Activated B cell treated with CpG ODN at 0.5 μM for 24 hours (primary cell): ENCODE results near the gene HDAC4. TPM values are rescaled to one million over a fixed set of nuclear protein-coding genes. Genes with fewer than 3 reads are reported as not detected.

ENCODE experiments used
- ATAC-seq: fragments of 200-7000 bp; cut with Tn5 transposase; one replicate; pipeline ENCODE4 v1.10.0; 2021; ENCODE audit warnings: low read depth, mild to moderate bottlenecking, moderate library complexity
- CTCF ChIA-PET: fragments of 350-600 bp; sonication (Branson Sonifier 250); formaldehyde crosslinking; loops from one replicate; lab custom pipeline; 2021; ENCODE audit warnings: antibody characterized with exemption; lab: Charles Lee
- POLR2A ChIA-PET: fragments of 350-600 bp; sonication (Branson Sonifier 250); formaldehyde crosslinking; loops from one replicate; lab custom pipeline; 2021; ENCODE audit warnings: antibody characterized with exemption; lab: Charles Lee
- DNase-seq: peaks from one replicate; pipeline ENCODE4 v3.0.0; 2022
- H3K27ac Mint-ChIP-seq: one replicate; pipeline ENCODE4 v1.8.0; 2020; ENCODE audit warnings: mixed read lengths
- H3K27me3 Mint-ChIP-seq: one replicate; pipeline ENCODE4 v1.8.0; 2021; ENCODE audit warnings: mixed read lengths
- H3K36me3 Mint-ChIP-seq: one replicate; pipeline ENCODE4 v1.8.0; 2021; ENCODE audit warnings: low read depth, mixed read lengths
- H3K4me1 Mint-ChIP-seq: one replicate; pipeline ENCODE4 v1.8.0; 2021; ENCODE audit warnings: mixed read lengths
- H3K4me3 Mint-ChIP-seq: one replicate; pipeline ENCODE4 v1.8.0; 2020; ENCODE audit warnings: mild to moderate bottlenecking, mixed read lengths
- H3K9me3 Mint-ChIP-seq: one replicate; pipeline ENCODE4 v1.8.0; 2020; ENCODE audit warnings: mixed read lengths
- intact Hi-C: fragments of 100-400 bp; cut with micrococcal nuclease; formaldehyde crosslinking; loops from one replicate; pipeline ENCODE4 v1.15.1; 2024
- total RNA-seq: library from RNA; stranded (reverse); gene quantifications from 2 replicates; pipeline ENCODE4 v1.2.3, GENCODE V29; 2022
- TF ChIP-seq, protein P1 (sequence below): fragments of 200-600 bp; IDR thresholded peaks from one replicate; pipeline ENCODE4 v1.8.0; 2022; ENCODE audit warnings: antibody characterized with exemption, mild to moderate bottlenecking

HDAC4 gene
- total RNA-seq, 1 donor from 2014 or later, result 31.9 TPM

DNA sequence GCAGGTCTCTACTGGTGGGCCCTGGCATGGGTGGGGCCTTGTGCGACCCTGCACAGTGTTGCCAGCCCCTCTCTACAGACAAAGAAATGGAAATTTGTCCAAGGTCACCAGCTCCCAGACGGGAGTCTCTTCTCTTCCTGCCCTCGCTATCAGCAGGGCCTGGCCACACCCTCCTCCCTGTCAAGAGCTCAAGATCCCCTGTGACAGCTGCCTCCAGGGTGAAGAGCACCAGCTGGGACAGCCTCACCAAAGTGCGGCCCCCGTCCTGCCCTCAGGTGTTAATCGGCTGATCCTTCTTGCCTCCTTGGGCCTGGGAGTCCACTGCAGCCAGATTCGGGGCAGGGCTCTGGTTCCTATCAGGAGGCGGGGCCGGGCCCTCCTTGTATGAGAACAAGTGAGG lies 293.9 kb downstream of the HDAC4 start:
- no peaks in the 10 kb centered on the region for H3K9me3 Mint-ChIP-seq
- POLR2A ChIA-PET, result no interaction called here
- DNase-seq (no peak), ATAC-seq (no peak)
- intact Hi-C loops, result no loop called here
- no peaks in the 10 kb centered on the region for H3K4me1 Mint-ChIP-seq
- CTCF ChIA-PET, result no interaction called here
- H3K27me3 Mint-ChIP-seq, result no peaks in the 10 kb centered on the region
- H3K36me3 Mint-ChIP-seq, result peaks cover 39% of the 10 kb centered on the region
- H3K4me3 Mint-ChIP-seq, result no peak overlapping the region
- TF ChIP-seq, protein P1, sequence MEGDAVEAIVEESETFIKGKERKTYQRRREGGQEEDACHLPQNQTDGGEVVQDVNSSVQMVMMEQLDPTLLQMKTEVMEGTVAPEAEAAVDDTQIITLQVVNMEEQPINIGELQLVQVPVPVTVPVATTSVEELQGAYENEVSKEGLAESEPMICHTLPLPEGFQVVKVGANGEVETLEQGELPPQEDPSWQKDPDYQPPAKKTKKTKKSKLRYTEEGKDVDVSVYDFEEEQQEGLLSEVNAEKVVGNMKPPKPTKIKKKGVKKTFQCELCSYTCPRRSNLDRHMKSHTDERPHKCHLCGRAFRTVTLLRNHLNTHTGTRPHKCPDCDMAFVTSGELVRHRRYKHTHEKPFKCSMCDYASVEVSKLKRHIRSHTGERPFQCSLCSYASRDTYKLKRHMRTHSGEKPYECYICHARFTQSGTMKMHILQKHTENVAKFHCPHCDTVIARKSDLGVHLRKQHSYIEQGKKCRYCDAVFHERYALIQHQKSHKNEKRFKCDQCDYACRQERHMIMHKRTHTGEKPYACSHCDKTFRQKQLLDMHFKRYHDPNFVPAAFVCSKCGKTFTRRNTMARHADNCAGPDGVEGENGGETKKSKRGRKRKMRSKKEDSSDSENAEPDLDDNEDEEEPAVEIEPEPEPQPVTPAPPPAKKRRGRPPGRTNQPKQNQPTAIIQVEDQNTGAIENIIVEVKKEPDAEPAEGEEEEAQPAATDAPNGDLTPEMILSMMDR, result no peak
- H3K27ac Mint-ChIP-seq, result no peak overlapping the region

DNA sequence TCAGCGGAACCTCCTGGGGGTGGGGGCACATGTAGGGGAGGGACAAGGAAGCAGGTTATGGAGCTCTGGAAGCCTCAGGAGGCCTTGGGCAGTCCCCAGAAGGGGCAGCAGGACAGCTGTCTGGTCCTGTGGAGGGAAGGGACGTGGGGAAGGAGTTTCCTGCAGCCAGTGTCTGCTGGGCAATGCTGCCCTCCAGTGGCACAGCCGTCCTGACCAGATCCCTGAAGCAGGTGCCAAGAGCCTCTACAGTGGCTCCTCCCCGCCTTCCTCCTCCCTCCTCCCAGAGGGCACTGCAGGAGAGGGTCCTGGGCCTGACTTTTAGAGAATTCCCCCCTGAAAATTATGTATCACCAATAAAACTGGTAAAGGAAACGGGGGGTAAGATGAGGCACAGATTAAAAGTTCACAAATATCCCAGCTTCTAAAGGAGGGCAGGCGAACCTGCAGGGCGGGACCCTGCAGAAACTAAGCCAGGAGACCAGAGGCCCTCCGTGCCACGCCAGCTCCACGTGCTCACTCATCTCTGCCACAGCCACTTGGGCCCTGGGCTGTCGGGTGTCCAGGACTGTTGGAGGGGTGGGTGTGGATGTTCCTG lies 294.4 kb downstream of the HDAC4 start:
- DNase-seq (no peak), ATAC-seq (no peak)
- Mint-ChIP-seq H3K4me3 (no peak overlapping the region), H3K27ac (no peak overlapping the region), H3K27me3 (no peaks in the 10 kb centered on the region), H3K36me3 (peaks cover 35% of the 10 kb centered on the region), H3K4me1 (no peaks in the 10 kb centered on the region), H3K9me3 (no peaks in the 10 kb centered on the region)
- intact Hi-C loops, result no loop called here
- CTCF ChIA-PET, result no interaction called here
- POLR2A ChIA-PET, result no interaction called here
- TF ChIP-seq, protein P1, result no peak

DNA sequence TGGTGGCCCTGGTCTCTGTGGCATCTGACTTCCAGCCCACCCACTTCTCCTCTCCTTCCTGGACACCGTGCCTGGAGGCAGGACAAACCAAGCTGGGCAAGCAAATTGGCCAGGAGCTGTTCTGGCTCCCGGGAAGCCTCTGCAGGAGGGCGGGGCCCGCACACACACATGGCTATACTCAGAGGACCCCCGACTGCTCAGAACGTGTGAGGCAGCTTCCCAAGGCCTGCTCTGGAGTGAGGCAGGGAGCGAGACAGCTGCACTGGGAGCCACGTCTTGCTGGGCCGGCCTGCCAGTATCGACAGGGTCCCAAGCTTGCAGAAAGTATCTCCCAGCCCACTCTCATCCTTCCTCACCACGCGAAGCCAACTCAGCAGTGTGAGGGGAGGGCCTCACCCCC lies 295.6 kb downstream of the HDAC4 start:
- ChIA-PET POLR2A (no interaction called here), CTCF (no interaction called here)
- H3K4me3 Mint-ChIP-seq, result no peak overlapping the region
- intact Hi-C loops, result no loop called here
- ATAC-seq, result no peak
- H3K27ac Mint-ChIP-seq, result no peak overlapping the region
- peaks cover 29% of the 10 kb centered on the region for H3K36me3 Mint-ChIP-seq
- no peaks in the 10 kb centered on the region for H3K27me3 Mint-ChIP-seq
- H3K9me3 Mint-ChIP-seq, result no peaks in the 10 kb centered on the region
- H3K4me1 Mint-ChIP-seq, result no peaks in the 10 kb centered on the region
- no peak for DNase-seq
- TF ChIP-seq, protein P1, result no peak

DNA sequence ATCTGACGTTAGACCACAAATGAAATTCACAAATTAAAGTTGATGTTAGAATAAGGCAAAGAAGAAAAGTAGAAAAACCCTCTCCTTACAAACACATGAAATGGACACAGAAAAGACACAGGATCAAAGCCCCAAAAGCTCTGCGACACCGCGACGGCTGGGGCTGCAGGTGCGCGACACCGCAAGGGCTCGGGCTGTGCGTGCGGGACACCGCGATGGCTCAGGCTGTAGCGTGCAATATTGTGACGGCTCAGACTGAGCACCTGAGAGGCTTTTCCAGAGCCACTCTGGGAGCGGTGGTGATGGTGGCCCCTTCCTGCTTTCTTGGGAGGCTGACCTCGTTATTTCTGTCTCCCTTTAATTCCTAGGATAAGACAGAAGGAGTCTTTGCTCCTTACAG lies 296.0 kb downstream of the HDAC4 start:
- intact Hi-C loops, result no loop called here
- POLR2A ChIA-PET, result no interaction called here
- H3K4me3 Mint-ChIP-seq, result no peak overlapping the region

DNA sequence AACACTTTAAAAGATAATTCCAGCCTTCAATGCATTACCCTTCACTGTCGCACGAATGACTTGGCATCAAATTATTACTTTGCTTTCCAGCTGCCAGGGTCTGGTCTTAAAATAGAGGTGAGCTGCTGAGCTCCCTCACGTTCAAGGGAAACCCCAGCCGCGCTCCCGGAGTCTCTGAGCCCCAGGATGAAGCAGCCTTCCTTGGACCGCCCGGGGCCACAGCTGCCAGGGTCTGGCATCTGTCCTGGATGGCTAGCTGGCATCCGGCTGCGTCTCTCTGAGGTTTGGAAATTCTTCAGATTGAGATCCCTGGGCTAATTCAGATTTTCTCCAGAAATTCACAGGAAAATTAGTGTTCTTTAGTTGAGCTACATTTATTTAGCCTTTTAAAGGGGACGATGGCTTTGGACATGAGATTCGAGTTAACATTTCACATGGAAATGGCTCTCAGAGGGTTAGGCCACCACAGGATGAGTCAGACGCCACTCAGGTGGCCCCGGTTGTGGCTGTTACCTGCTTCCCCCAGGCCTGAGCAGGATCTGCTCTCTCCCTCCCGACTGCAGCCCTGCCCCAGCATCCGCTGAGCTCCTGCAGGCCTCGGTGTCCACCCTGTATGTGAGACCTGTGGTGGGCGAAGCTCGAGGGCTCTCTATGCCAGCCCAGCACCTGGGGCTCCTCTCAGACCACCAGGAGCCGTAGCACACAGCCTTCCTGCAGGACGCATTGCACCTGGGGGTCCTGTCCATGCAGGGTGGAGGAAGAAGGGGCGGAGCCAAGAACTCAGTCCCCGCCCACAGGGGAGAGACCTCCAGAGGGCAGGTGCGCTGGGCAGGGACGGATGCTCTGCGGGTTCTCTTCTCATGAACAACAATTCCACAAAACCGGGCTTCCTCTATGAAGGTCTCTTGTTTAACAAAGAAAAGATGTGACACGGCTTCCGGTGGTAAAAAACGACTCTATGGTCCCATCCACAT lies 297.4 kb downstream of the HDAC4 start:
- ChIA-PET POLR2A (no interaction called here), CTCF (no interaction called here)
- no peak overlapping the region for H3K27ac Mint-ChIP-seq
- H3K27me3 Mint-ChIP-seq, result no peaks in the 10 kb centered on the region
- H3K36me3 Mint-ChIP-seq, result peaks cover 27% of the 10 kb centered on the region
- H3K4me1 Mint-ChIP-seq, result no peaks in the 10 kb centered on the region
- TF ChIP-seq, protein P1, result no peak
- no peak overlapping the region for H3K4me3 Mint-ChIP-seq
- no peak for DNase-seq
- intact Hi-C loops, result no loop called here
- no peaks in the 10 kb centered on the region for H3K9me3 Mint-ChIP-seq
- ATAC-seq, result no peak

More for the DNA sequence above, 296.0 kb downstream of the HDAC4 start:
- ATAC-seq, result no peak
- TF ChIP-seq, protein P1, result no peak
- Mint-ChIP-seq H3K9me3 (no peaks in the 10 kb centered on the region), H3K27me3 (no peaks in the 10 kb centered on the region), H3K4me1 (no peaks in the 10 kb centered on the region), H3K36me3 (peaks cover 29% of the 10 kb centered on the region), H3K27ac (no peak overlapping the region)
- CTCF ChIA-PET, result no interaction called here
- DNase-seq, result no peak
